Activated CD4-positive, alpha-beta T cell treated with anti-CD3 and anti-CD28 coated beads, Interleukin-2, amount 10 ng/mL, durations not matched to agents 24 days and 14 days (primary cell): ENCODE results near the gene AHSG. TPM values are rescaled to one million over a fixed set of nuclear protein-coding genes. Genes with fewer than 3 reads are reported as not detected.
"Not testable (repeated sequence)": the region's sequence is repeated elsewhere in the genome, so short reads cannot be mapped to it uniquely, and the experiment has no call there.

Source experiments
- DNase-seq: peaks from one replicate; pipeline ENCODE4 v3.0.0; 2022
- H3K27ac Mint-ChIP-seq: one replicate; pipeline ENCODE4 v1.8.0; 2022; ENCODE audit warnings: mild to moderate bottlenecking, mixed read lengths
- H3K27me3 Mint-ChIP-seq: one replicate; pipeline ENCODE4 v1.8.0; 2022; ENCODE audit warnings: mixed read lengths
- H3K36me3 Mint-ChIP-seq: one replicate; pipeline ENCODE4 v1.8.0; 2022; ENCODE audit warnings: low read depth, mild to moderate bottlenecking, mixed read lengths
- H3K4me1 Mint-ChIP-seq: one replicate; pipeline ENCODE4 v1.8.0; 2021; ENCODE audit warnings: mixed read lengths
- H3K4me3 Mint-ChIP-seq: one replicate; pipeline ENCODE4 v1.8.0; 2022; ENCODE audit warnings: mild to moderate bottlenecking, moderate library complexity, mixed read lengths
- H3K9me3 Mint-ChIP-seq: one replicate; pipeline ENCODE4 v1.8.0; 2021; ENCODE audit warnings: mixed read lengths
- intact Hi-C: fragments of 100-400 bp; cut with micrococcal nuclease; formaldehyde crosslinking; loops from one replicate; pipeline ENCODE4 v1.15.1; 2023
- total RNA-seq: library from RNA; stranded (reverse); gene quantifications from 2 replicates; pipeline ENCODE4 v1.2.3, GENCODE V29; 2022

Gene AHSG
- total RNA-seq, 1 donor from 2014 or later: not detected

DNA sequence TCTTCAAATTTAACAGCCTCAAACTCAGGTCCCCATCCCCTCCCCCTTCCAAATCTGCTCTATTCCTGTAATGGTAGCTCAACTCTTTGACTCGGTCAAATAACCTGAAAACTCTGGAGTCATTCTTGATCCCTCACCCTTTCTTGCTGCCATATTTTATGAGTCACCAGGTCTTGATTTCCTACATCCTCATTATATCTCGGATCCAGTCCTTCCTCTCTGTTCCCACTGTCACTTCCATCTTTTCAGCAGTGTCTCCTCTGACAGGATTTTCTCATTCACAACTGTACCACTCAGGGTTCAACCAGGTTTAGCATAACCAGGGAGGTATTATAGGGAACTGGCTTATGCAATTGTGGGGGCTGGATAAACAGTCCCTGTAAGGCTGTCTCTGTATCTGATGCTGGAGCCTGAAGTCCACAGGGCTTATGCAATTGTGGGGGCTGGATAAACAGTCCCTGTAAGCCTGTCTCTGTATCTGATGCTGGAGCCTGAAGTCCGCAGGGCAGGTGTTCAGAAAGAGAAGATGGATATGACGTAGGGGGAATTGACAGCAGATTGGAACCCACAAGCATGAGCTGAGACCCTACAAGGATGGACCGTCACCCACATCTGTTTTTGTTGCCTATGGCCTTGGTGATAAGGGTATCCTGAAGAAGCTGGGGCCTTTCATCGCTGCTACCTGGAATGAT is 18.2 kb downstream of the AHSG start:
- Mint-ChIP-seq H3K9me3 (no peaks in the 10 kb centered on the region), H3K4me3 (no peak overlapping the region), H3K27ac (no peak overlapping the region), H3K27me3 (peaks cover 17% of the 10 kb centered on the region), H3K4me1 (no peaks in the 10 kb centered on the region), H3K36me3 (no peaks in the 10 kb centered on the region)
- no peak for DNase-seq
- intact Hi-C loops: no loop called here

DNA sequence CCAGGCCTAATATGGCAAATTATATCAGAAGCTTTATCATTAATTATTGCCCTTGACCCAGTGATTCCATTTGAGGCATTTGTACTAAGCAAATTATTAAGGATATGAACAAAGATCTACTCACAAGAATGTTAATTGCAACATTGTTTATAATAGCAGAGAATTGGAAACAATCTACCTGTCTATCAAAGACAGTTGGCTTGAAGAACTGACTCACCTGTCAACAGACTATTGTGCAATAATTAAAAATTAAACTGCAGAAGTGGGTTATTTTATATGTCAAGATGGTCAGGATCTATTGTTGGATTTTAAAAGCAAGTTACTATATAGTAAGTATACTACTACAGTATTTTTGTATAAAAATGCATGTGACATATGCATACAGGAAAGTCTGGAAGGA is 20.6 kb downstream of the AHSG start:
- H3K27ac Mint-ChIP-seq: no peak overlapping the region
- H3K4me3 Mint-ChIP-seq: no peak overlapping the region
- H3K27me3 Mint-ChIP-seq: peaks cover 20% of the 10 kb centered on the region
- H3K4me1 Mint-ChIP-seq: no peaks in the 10 kb centered on the region
- no peak for DNase-seq
- H3K9me3 Mint-ChIP-seq: no peaks in the 10 kb centered on the region
- H3K36me3 Mint-ChIP-seq: no peaks in the 10 kb centered on the region
- intact Hi-C loops: no loop called here

DNA sequence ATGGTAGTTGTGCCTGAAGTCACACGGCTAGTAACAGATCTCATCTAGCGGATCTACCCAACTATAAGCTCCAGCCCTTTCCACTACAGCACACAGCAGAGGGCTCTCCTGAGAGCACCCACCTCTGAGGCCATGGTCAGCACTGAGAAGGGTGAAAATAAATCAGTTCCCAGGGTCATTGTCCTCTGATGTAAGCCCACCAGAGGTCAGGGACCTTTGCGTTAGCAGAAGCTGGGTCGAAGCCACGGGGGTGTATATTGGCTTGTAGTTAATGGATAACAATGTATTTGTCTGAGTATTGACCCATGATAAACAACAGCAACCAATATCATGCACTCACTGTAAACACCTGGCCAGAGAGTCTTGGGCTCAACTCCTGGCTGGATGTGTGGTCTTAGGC is 21.3 kb downstream of the AHSG start:
- DNase-seq, H3K4me1 Mint-ChIP-seq, H3K36me3 Mint-ChIP-seq, H3K27ac Mint-ChIP-seq, H3K9me3 Mint-ChIP-seq, intact Hi-C loops, H3K4me3 Mint-ChIP-seq: not testable (repeated sequence)
- H3K27me3 Mint-ChIP-seq: peaks cover 19% of the 10 kb centered on the region

DNA sequence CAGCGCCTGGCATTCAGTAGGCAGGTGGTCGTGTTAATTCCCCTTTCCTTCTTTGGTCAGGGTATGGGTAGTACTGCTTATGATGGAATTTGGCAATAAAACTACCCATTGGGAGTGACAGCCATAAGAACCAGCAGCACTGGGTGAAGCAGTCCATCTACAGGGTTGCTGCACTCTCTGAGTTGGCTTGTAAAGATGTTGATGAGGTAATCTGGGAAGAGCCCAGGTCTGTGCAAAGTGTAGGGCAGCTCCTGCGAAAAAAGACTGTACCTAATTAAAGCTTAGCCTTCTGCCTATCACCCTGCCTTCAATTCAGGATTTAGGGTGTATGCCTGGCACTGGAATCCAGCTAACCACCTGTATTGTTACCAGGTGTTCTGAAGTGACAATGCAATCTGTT is 22.7 kb downstream of the AHSG start:
- H3K9me3 Mint-ChIP-seq: no peaks in the 10 kb centered on the region
- H3K27me3 Mint-ChIP-seq: peaks cover 13% of the 10 kb centered on the region
- H3K36me3 Mint-ChIP-seq: no peaks in the 10 kb centered on the region
- intact Hi-C loops: no loop called here
- DNase-seq: no peak
- no peaks in the 10 kb centered on the region for H3K4me1 Mint-ChIP-seq
- H3K27ac Mint-ChIP-seq: no peak overlapping the region
- no peak overlapping the region for H3K4me3 Mint-ChIP-seq

DNA sequence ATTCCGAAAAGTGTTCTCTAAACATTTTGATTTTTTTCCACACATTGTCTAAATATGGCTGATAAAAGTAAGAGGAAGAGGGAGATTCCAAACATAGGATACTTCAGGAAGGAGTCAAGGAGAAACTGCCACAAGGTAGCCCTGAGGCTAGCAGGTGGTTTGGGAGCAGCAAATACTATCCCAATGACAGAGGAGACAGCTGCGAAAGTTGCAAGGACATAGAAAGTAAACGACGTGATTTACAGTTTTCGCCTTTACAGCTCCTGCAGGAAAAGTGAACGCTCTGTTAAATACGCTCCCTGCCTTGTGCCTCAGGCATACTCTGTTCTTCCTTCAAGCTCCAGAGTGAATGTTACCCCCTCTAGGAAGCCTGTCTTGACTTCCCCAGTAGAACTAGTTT is 23.7 kb downstream of the AHSG start:
- Mint-ChIP-seq H3K27me3 (peaks cover 7% of the 10 kb centered on the region), H3K27ac (no peak overlapping the region), H3K4me1 (peaks cover 4% of the 10 kb centered on the region), H3K4me3 (no peak overlapping the region), H3K9me3 (peaks cover 6% of the 10 kb centered on the region), H3K36me3 (no peaks in the 10 kb centered on the region)
- DNase-seq: no peak
- intact Hi-C loops: no loop called here

DNA sequence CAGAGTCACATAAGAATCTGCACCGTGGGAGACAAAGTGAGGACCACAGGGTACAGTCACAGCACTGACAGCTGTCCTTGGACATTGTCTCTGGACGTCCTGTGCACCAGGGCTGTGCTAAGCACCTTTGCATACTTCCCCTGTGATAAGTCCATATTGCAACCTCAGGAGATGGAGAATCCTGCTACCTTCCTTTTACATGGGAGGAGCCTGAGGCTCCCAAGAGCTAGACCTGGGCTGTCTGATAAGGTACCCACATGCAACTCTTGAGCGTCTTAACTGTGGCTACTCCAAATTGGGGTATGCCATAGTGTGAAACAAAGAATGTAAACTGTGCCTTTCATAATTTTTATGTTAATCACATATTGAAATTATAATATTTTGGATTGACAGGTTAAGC is 24.8 kb downstream of the AHSG start:
- no peak overlapping the region for H3K27ac Mint-ChIP-seq
- H3K27me3 Mint-ChIP-seq: peaks cover 7% of the 10 kb centered on the region
- H3K36me3 Mint-ChIP-seq: no peaks in the 10 kb centered on the region
- no peak overlapping the region for H3K4me3 Mint-ChIP-seq
- H3K4me1 Mint-ChIP-seq: peaks cover 12% of the 10 kb centered on the region
- intact Hi-C loops: no loop called here
- H3K9me3 Mint-ChIP-seq: peaks cover 6% of the 10 kb centered on the region
- no peak for DNase-seq

DNA sequence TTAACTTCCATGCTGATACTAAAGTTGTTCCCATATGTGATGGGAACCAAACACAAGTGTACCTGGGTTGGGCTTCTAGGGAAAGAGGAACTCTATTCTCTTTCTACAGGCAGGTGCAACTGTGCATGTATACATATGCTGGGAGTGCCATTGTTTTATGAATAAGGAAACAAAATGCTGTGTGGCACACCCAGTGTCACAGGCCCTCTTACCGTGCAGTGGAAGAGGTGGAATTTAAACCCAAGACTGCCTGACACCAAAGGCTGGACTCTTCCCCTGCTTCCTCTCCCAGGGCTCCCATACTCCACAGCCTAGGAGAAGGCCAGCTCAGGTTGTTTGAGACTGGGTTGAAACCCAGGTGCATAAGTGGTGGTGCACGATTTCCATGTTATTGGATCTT is 25.4 kb downstream of the AHSG start:
- peaks cover 6% of the 10 kb centered on the region for H3K9me3 Mint-ChIP-seq
- intact Hi-C loops: no loop called here
- no peaks in the 10 kb centered on the region for H3K36me3 Mint-ChIP-seq
- H3K4me3 Mint-ChIP-seq: no peak overlapping the region
- peaks cover 18% of the 10 kb centered on the region for H3K4me1 Mint-ChIP-seq
- DNase-seq: no peak
- H3K27ac Mint-ChIP-seq: no peak overlapping the region
- peaks cover 7% of the 10 kb centered on the region for H3K27me3 Mint-ChIP-seq

DNA sequence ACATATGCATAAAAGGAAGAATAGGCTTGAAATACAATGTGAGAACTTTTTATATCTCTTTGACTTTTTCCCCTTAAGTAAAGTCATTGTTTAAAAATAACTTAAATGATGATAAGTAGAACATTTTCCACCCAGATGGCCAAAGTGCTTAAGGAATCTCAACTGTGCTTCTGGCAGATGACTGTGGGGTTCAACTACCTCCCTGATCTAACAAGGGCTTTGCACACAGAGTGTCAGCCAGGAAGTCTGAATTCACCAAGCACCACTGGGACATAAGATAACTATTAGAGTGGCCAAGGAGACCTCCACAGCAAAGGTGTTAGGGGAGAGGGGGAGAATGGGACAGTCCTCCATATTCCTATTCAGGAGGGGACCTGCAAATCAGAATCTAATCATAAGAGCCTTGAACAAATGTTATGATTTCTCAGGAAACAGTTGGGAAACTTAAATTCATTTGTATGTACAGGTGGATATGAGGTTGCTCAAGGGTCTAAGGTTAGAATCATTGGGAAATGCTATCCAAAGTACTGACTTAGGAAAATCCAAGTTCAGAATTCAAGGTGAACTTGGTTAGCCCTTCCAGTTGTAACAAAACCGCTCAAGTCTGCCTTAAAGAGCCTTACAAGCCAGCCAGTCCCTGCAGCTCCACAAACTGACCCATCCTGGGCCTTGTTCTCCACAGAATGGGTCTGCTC is 27.1 kb downstream of the AHSG start, which contains the start of gene FETUB:
Gene FETUB (plus strand): TSS at position 622 of the 695 bp plus-strand sequence. CDS start 62 bp downstream, at position 684.
- peaks cover 6% of the 10 kb centered on the region for H3K9me3 Mint-ChIP-seq
- H3K4me1 Mint-ChIP-seq: peaks cover 29% of the 10 kb centered on the region

DNA sequence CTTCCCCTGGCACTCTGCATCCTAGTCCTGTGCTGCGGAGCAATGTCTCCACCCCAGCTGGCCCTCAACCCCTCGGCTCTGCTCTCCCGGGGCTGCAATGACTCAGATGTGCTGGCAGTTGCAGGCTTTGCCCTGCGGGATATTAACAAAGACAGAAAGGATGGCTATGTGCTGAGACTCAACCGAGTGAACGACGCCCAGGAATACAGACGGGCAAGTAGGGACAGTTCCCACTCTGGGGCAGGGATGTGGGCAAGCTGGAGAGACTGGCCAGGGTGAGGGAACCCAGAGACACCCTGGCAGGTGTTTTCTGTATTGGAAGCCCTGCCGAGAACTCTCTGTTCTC is 27.6 kb downstream of the AHSG start:
- peaks cover 6% of the 10 kb centered on the region for H3K9me3 Mint-ChIP-seq
- no peak overlapping the region for H3K27ac Mint-ChIP-seq
- H3K4me1 Mint-ChIP-seq: peaks cover 31% of the 10 kb centered on the region
- no peaks in the 10 kb centered on the region for H3K36me3 Mint-ChIP-seq
- H3K4me3 Mint-ChIP-seq: no peak overlapping the region
- no peak for DNase-seq
- H3K27me3 Mint-ChIP-seq: peaks cover 7% of the 10 kb centered on the region
- intact Hi-C loops: no loop called here

More for the DNA sequence above, 27.1 kb downstream of the AHSG start, which contains the start of gene FETUB:
- Mint-ChIP-seq H3K27me3 (peaks cover 7% of the 10 kb centered on the region), H3K36me3 (no peaks in the 10 kb centered on the region), H3K27ac (no peak within 1 kb of the TSS), H3K4me3 (no peak within 1 kb of the TSS)
- DNase-seq: no peak
- intact Hi-C loops: no loop called here

DNA sequence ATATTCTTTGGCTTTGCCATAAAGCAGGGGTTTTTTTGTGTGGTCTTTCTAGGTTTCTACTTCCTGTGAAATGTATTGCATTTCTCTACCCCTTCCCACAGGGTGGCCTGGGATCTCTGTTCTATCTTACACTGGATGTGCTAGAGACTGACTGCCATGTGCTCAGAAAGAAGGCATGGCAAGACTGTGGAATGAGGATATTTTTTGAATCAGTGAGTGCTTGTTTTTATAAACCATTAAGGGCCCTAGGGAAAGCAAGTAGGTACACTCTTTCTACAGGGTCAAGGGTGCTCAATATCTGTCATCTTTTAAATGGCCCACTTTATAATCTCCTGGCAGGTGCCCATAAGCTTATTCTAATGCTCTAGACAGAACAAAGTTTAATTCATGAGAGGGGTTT is 28.1 kb downstream of the AHSG start:
- intact Hi-C loops: no loop called here
- Mint-ChIP-seq H3K27me3 (peaks cover 6% of the 10 kb centered on the region), H3K4me3 (no peak overlapping the region), H3K9me3 (peaks cover 6% of the 10 kb centered on the region), H3K27ac (no peak overlapping the region), H3K36me3 (no peaks in the 10 kb centered on the region), H3K4me1 (peaks cover 31% of the 10 kb centered on the region)
- DNase-seq: no peak

DNA sequence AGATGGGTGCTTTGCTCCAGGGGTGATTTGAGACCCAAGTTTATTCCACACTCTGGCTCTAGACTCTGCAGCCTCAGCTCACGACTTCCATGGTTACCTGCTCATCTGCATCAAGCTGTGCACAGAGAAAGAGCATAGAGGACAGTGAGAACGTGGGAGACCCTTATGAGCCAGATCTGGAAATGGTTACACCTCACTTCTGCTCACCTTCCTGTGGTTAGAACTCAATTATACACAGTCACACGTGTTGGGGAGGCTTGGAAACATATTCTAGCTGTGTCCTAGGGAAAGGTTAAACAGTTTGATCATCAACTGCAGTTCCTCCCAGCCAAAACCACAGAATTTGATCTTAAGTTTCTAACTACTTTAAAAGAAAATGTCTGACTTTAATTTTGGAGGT is 29.2 kb downstream of the AHSG start:
- Mint-ChIP-seq H3K36me3 (no peaks in the 10 kb centered on the region), H3K27ac (peak overlapping the region; percentile 66), H3K4me3 (no peak overlapping the region), H3K4me1 (peaks cover 33% of the 10 kb centered on the region), H3K9me3 (peaks cover 6% of the 10 kb centered on the region), H3K27me3 (peaks cover under 1% of the 10 kb centered on the region)
- peak; percentile 58 for DNase-seq
- intact Hi-C loops: no loop called here

DNA sequence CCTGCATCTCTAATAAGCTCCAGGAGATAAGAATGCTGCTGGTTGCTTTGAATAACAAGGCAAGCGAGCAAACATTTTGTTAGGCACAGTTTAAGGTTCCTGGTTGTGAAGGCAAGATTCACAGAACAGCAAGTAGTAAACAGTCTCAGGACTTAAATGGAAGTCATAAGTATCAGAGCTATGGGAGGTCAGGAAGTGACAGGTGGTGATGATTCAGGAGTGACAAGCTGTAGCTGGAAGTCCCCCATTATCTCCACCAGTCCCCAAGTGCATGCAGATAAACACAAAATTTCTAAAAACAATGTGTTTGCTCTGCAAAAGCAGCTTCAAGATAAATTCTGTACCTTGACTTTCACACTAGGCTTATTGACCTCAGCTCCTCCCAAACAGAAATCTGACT is 30.6 kb downstream of the AHSG start:
- Mint-ChIP-seq H3K27me3 (no peaks in the 10 kb centered on the region), H3K27ac (peak overlapping the region; percentile 63), H3K9me3 (peaks cover 6% of the 10 kb centered on the region), H3K4me3 (peak overlapping the region; percentile 8), H3K4me1 (peaks cover 33% of the 10 kb centered on the region), H3K36me3 (no peaks in the 10 kb centered on the region)
- intact Hi-C loops: loop anchor here (1.0 kb wide), 1 partner anchor 110 kb away; no protein-coding TSS in a partner anchor
- DNase-seq: peak; percentile 70

DNA sequence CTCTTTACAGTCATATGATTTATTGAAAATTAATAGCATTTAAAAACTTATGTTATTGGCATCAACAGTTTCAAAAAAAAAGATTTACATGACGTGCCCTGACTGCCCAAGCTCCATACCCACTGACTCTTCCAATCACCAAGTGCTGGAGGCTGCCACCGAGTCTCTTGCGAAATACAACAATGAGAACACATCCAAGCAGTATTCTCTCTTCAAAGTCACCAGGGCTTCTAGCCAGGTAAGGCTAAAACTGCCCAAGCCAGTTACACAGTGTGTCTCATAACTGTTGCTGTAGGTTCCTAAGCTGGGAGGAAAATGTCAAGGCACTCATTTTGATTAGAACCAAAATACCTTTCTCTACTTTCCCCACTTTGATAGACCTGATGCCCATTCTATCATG is 31.8 kb downstream of the AHSG start:
- Mint-ChIP-seq H3K27me3 (peaks cover 2% of the 10 kb centered on the region), H3K27ac (no peak overlapping the region), H3K36me3 (no peaks in the 10 kb centered on the region), H3K9me3 (peaks cover 6% of the 10 kb centered on the region), H3K4me1 (peaks cover 33% of the 10 kb centered on the region), H3K4me3 (no peak overlapping the region)
- intact Hi-C loops: no loop called here
- DNase-seq: no peak

DNA sequence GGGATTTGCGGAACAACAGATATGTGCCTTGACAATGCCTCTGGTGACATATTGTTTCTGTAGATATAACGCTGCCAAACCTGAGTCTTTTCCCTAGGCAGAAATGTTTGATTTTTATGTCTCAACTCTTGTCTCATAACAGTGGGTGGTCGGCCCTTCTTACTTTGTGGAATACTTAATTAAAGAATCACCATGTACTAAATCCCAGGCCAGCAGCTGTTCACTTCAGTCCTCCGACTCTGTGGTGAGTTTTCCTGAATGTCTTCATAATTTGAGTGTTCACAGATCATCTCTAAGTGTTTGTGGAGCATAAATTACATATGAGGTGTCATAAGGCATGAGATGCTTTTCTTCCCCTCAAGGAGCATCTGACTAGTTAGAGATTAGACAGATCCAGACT is 33.2 kb downstream of the AHSG start:
- DNase-seq: no peak
- Mint-ChIP-seq H3K9me3 (peaks cover 4% of the 10 kb centered on the region), H3K27me3 (peaks cover 2% of the 10 kb centered on the region), H3K4me3 (no peak overlapping the region), H3K4me1 (peaks cover 33% of the 10 kb centered on the region), H3K27ac (no peak overlapping the region), H3K36me3 (no peaks in the 10 kb centered on the region)
- intact Hi-C loops: no loop called here
